ENCODE measurements around the gene BBOX1.

Gene BBOX1

GRCh38 chr11:27100534-27100933, 59.9 kb downstream of the BBOX1 start:
- TF ChIP-seq ZNF274 (IDR thresholded peaks at IDR 0.05; ENCODE audit: low read depth, low read length) = no peak
- no peak for TF ChIP-seq YY1 (IDR thresholded peaks at IDR 0.05; ENCODE audit: insufficient read depth, insufficient read length)
- H3K27me3 ChIP-seq (ENCODE audit: insufficient read depth, insufficient read length) = no peaks in the 10 kb centered on the region

GRCh38 chr11:27107548-27107947, 66.9 kb downstream of the BBOX1 start:
- no peaks in the 10 kb centered on the region for H3K36me3 ChIP-seq (ENCODE audit: insufficient read depth, insufficient read length, low read length)
- no peaks in the 10 kb centered on the region for H3K4me1 ChIP-seq (ENCODE audit: insufficient read depth, insufficient read length)
- H3K9ac ChIP-seq (ENCODE audit: insufficient read length, low read depth) = no peak overlapping the region
- DNase-seq (ENCODE audit: low read depth, low spot score) = no peak
- no peak overlapping the region for H3K4me3 ChIP-seq (ENCODE audit: insufficient read length, low read depth)
- H3K9me3 ChIP-seq (ENCODE audit: insufficient read depth, low read length) = no peaks in the 10 kb centered on the region
- no peaks in the 10 kb centered on the region for H3K27me3 ChIP-seq (ENCODE audit: insufficient read depth, insufficient read length)
- no peak for TF ChIP-seq SUZ12 (IDR thresholded peaks at IDR 0.05; ENCODE audit: extremely low read depth, insufficient read depth, insufficient read length)
- no peak for TF ChIP-seq YY1 (IDR thresholded peaks at IDR 0.05; ENCODE audit: insufficient read depth, insufficient read length)
- no peak for TF ChIP-seq ZNF274 (IDR thresholded peaks at IDR 0.05; ENCODE audit: low read depth, low read length)

More at GRCh38 chr11:27100534-27100933, 59.9 kb downstream of the BBOX1 start:
- no peak overlapping the region for H3K4me3 ChIP-seq (ENCODE audit: insufficient read length, low read depth)
- no peaks in the 10 kb centered on the region for H3K36me3 ChIP-seq (ENCODE audit: insufficient read depth, insufficient read length, low read length)
- no peak for DNase-seq (ENCODE audit: low read depth, low spot score)
- H3K4me1 ChIP-seq (ENCODE audit: insufficient read depth, insufficient read length) = no peaks in the 10 kb centered on the region
- H3K9ac ChIP-seq (ENCODE audit: insufficient read length, low read depth) = no peak overlapping the region
- H3K9me3 ChIP-seq (ENCODE audit: insufficient read depth, low read length) = no peaks in the 10 kb centered on the region

- no peak overlapping the region for H3K4me3 ChIP-seq (ENCODE audit: insufficient read length, low read depth)
- no peaks in the 10 kb centered on the region for H3K27me3 ChIP-seq (ENCODE audit: insufficient read depth, insufficient read length)
- H3K4me1 ChIP-seq (ENCODE audit: insufficient read depth, insufficient read length) = no peaks in the 10 kb centered on the region
- no peak overlapping the region for H3K9ac ChIP-seq (ENCODE audit: insufficient read length, low read depth)
- no peak for DNase-seq (ENCODE audit: low read depth, low spot score)
- TF ChIP-seq SUZ12 (IDR thresholded peaks at IDR 0.05; ENCODE audit: extremely low read depth, insufficient read depth, insufficient read length) = no peak
- TF ChIP-seq YY1 (IDR thresholded peaks at IDR 0.05; ENCODE audit: insufficient read depth, insufficient read length) = no peak
- no peak for TF ChIP-seq ZNF274 (IDR thresholded peaks at IDR 0.05; ENCODE audit: low read depth, low read length)
- H3K9me3 ChIP-seq (ENCODE audit: insufficient read depth, low read length) = no peaks in the 10 kb centered on the region
- H3K36me3 ChIP-seq (ENCODE audit: insufficient read depth, insufficient read length, low read length) = no peaks in the 10 kb centered on the region
Observed at GRCh38 chr11:27108809-27109208, 68.2 kb downstream of the BBOX1 start.

GRCh38 chr11:27111896-27112295, 71.3 kb downstream of the BBOX1 start:
- Histone ChIP-seq H3K36me3 (ENCODE audit: insufficient read depth, insufficient read length, low read length) (no peaks in the 10 kb centered on the region), H3K4me1 (ENCODE audit: insufficient read depth, insufficient read length) (no peaks in the 10 kb centered on the region), H3K9ac (ENCODE audit: insufficient read length, low read depth) (no peak overlapping the region), H3K4me3 (ENCODE audit: insufficient read length, low read depth) (no peak overlapping the region), H3K9me3 (ENCODE audit: insufficient read depth, low read length) (no peaks in the 10 kb centered on the region), H3K27me3 (ENCODE audit: insufficient read depth, insufficient read length) (no peaks in the 10 kb centered on the region)
- TF ChIP-seq SUZ12 (IDR thresholded peaks at IDR 0.05; ENCODE audit: extremely low read depth, insufficient read depth, insufficient read length) = no peak
- no peak for TF ChIP-seq ZNF274 (IDR thresholded peaks at IDR 0.05; ENCODE audit: low read depth, low read length)
- no peak for TF ChIP-seq YY1 (IDR thresholded peaks at IDR 0.05; ENCODE audit: insufficient read depth, insufficient read length)
- no peak for DNase-seq (ENCODE audit: low read depth, low spot score)

GRCh38 chr11:27112946-27113345, 72.3 kb downstream of the BBOX1 start:
- no peaks in the 10 kb centered on the region for H3K4me1 ChIP-seq (ENCODE audit: insufficient read depth, insufficient read length)
- TF ChIP-seq YY1 (IDR thresholded peaks at IDR 0.05; ENCODE audit: insufficient read depth, insufficient read length) (no peak), SUZ12 (IDR thresholded peaks at IDR 0.05; ENCODE audit: extremely low read depth, insufficient read depth, insufficient read length) (no peak), ZNF274 (IDR thresholded peaks at IDR 0.05; ENCODE audit: low read depth, low read length) (no peak)
- H3K9ac ChIP-seq (ENCODE audit: insufficient read length, low read depth) = no peak overlapping the region
- H3K27me3 ChIP-seq (ENCODE audit: insufficient read depth, insufficient read length) = no peaks in the 10 kb centered on the region
- no peak overlapping the region for H3K4me3 ChIP-seq (ENCODE audit: insufficient read length, low read depth)
- H3K36me3 ChIP-seq (ENCODE audit: insufficient read depth, insufficient read length, low read length) = no peaks in the 10 kb centered on the region
- H3K9me3 ChIP-seq (ENCODE audit: insufficient read depth, low read length) = no peaks in the 10 kb centered on the region
- DNase-seq (ENCODE audit: low read depth, low spot score) = no peak

DNA sequence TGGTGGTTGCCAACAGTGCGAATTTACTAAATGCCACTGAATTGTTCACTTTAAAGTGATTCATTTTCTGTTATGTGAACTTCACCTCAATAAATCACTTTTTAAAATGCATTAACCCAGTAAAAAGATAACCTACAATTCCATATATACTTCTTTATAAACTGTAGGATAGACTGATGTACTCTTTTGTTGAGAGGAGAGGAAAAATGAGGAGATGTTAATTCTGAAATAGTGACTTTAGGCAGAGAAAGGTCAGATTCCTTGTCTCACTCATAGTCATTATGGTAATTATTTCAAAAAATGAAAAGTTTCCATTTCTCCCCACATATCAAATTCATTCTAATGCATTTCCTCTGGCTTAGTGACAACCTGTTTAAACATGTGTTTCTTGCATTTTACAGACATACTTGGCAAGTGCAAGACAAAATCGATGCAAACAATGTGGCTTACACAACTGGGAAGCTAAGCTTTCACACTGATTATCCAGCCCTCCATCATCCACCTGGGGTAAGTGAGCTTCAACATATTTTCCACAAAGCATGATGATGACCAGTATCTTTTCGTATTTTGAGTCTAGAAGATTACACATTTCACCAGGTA, 74.5 kb downstream of the BBOX1 start:
- H3K4me3 ChIP-seq (ENCODE audit: insufficient read length, low read depth) = no peak overlapping the region
- no peaks in the 10 kb centered on the region for H3K27me3 ChIP-seq (ENCODE audit: insufficient read depth, insufficient read length)
- no peak overlapping the region for H3K9ac ChIP-seq (ENCODE audit: insufficient read length, low read depth)
- no peak for DNase-seq (ENCODE audit: low read depth, low spot score)
- no peaks in the 10 kb centered on the region for H3K36me3 ChIP-seq (ENCODE audit: insufficient read depth, insufficient read length, low read length)
- no peak for TF ChIP-seq YY1 (IDR thresholded peaks at IDR 0.05; ENCODE audit: insufficient read depth, insufficient read length)
- no peak for TF ChIP-seq ZNF274 (IDR thresholded peaks at IDR 0.05; ENCODE audit: low read depth, low read length)
- TF ChIP-seq SUZ12 (IDR thresholded peaks at IDR 0.05; ENCODE audit: extremely low read depth, insufficient read depth, insufficient read length) = no peak
- H3K4me1 ChIP-seq (ENCODE audit: insufficient read depth, insufficient read length) = no peaks in the 10 kb centered on the region
- no peaks in the 10 kb centered on the region for H3K9me3 ChIP-seq (ENCODE audit: insufficient read depth, low read length)

DNA sequence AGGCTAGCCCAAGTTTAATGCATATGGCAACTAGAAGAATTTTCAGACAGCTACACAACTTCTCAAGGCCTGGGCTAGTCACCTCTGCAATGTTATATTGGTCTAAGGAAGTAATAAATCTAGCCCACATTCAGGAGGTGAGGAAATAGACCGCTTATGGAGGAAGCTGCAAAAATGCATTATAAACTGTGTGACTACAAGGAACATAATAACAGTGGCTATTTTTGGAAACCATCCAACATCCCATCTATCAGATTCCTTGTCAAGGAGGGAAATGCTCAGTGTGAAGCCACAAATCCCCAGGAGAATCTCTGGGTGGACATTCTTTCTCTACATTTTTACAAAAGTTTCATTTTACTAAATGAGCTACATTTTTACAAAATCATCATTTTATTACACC, 76.1 kb downstream of the BBOX1 start:
- Histone ChIP-seq H3K27me3 (ENCODE audit: insufficient read depth, insufficient read length) (no peaks in the 10 kb centered on the region), H3K9ac (ENCODE audit: insufficient read length, low read depth) (no peak overlapping the region), H3K36me3 (ENCODE audit: insufficient read depth, insufficient read length, low read length) (no peaks in the 10 kb centered on the region), H3K4me3 (ENCODE audit: insufficient read length, low read depth) (no peak overlapping the region), H3K9me3 (ENCODE audit: insufficient read depth, low read length) (no peaks in the 10 kb centered on the region), H3K4me1 (ENCODE audit: insufficient read depth, insufficient read length) (no peaks in the 10 kb centered on the region)
- DNase-seq (ENCODE audit: low read depth, low spot score) = no peak
- TF ChIP-seq SUZ12 (IDR thresholded peaks at IDR 0.05; ENCODE audit: extremely low read depth, insufficient read depth, insufficient read length) = no peak
- no peak for TF ChIP-seq YY1 (IDR thresholded peaks at IDR 0.05; ENCODE audit: insufficient read depth, insufficient read length)
- TF ChIP-seq ZNF274 (IDR thresholded peaks at IDR 0.05; ENCODE audit: low read depth, low read length) = no peak

Data from NT2/D1 (cell line).